SJCRH30 (cell line): ENCODE results near the gene DIRAS2. TPM values are rescaled to one million over a fixed set of nuclear protein-coding genes. Genes with fewer than 3 reads are reported as not detected.
"Not testable (repeated sequence)": the region's sequence is repeated elsewhere in the genome, so short reads cannot be mapped to it uniquely, and the experiment has no call there.

Experiments
- DNase-seq, 2 experiments: peaks; one replicate each; pipeline ENCODE4 v3.0.0-alpha.2; 2015 to 2020
- H3K27ac ChIP-seq: fragments of 250-450 bp; sonication (Bioruptor Pico); 2 replicates; pipeline ENCODE4 v1.5.1; 2020; ENCODE audit warnings: mild to moderate bottlenecking, moderate library complexity
- H3K27me3 ChIP-seq: fragments of 250-450 bp; sonication (Bioruptor Pico); 2 replicates; pipeline ENCODE4 v1.5.1; 2020; ENCODE audit warnings: mild to moderate bottlenecking, moderate library complexity
- H3K36me3 ChIP-seq: fragments of 250-450 bp; sonication (Bioruptor Pico); 2 replicates; pipeline ENCODE4 v1.5.1; 2020; ENCODE audit warnings: mild to moderate bottlenecking, moderate library complexity
- H3K4me1 ChIP-seq: fragments of 250-450 bp; sonication (Bioruptor Pico); 2 replicates; pipeline ENCODE4 v1.5.1; 2020; ENCODE audit warnings: mild to moderate bottlenecking, moderate library complexity
- H3K4me3 ChIP-seq: fragments of 250-450 bp; sonication (Bioruptor Pico); 2 replicates; pipeline ENCODE4 v1.5.1; 2020; ENCODE audit warnings: mild to moderate bottlenecking, moderate library complexity
- H3K9me3 ChIP-seq: fragments of 250-450 bp; sonication (Bioruptor Pico); replicated peaks from 2 replicates; pipeline ENCODE4 v1.5.1; 2020; ENCODE audit warnings: mild to moderate bottlenecking, moderate library complexity
- total RNA-seq: library from RNA; depleted of rRNA; stranded (reverse); fragments of >200 nt; shearing (Covaris generic); gene quantifications from 2 replicates; pipeline ENCODE4 v1.2.3, GENCODE V29; 2014; rRNA removed

Gene DIRAS2
- total RNA-seq, result not detected in 2 replicates

GRCh38 chr9:90642570-90643539, at the start of gene DIRAS2:
Gene DIRAS2, minus strand, starts transcription at chr9:90642824. Its CDS starts 28,997 bp downstream, at chr9:90613827.
- no peak for DNase-seq
- Histone ChIP-seq H3K27ac (no peak within 1 kb of the TSS), H3K4me3 (no peak within 1 kb of the TSS), H3K27me3 (no peaks in the 10 kb centered on the region), H3K4me1 (no peaks in the 10 kb centered on the region), H3K9me3 (no peaks in the 10 kb centered on the region), H3K36me3 (no peaks in the 10 kb centered on the region)

- no peaks in the 10 kb centered on the region for H3K36me3 ChIP-seq
- no peak overlapping the region for H3K27ac ChIP-seq
- no peaks in the 10 kb centered on the region; the same call in 1 of the 2 replicates for H3K27me3 ChIP-seq
- no peak for DNase-seq
- no peak overlapping the region for H3K4me3 ChIP-seq
- no peaks in the 10 kb centered on the region for H3K4me1 ChIP-seq
- no peaks in the 10 kb centered on the region for H3K9me3 ChIP-seq
These were observed 42.1 kb upstream of the DIRAS2 start for GRCh38 chr9:90684736-90685135.

GRCh38 chr9:90684106-90684505, 41.5 kb upstream of the DIRAS2 start:
- H3K9me3 ChIP-seq, result no peaks in the 10 kb centered on the region
- H3K4me3 ChIP-seq, result no peak overlapping the region
- no peaks in the 10 kb centered on the region for H3K4me1 ChIP-seq
- DNase-seq, result no peak
- H3K27me3 ChIP-seq, result no peaks in the 10 kb centered on the region; the same call in 1 of the 2 replicates
- H3K36me3 ChIP-seq, result no peaks in the 10 kb centered on the region
- no peak overlapping the region for H3K27ac ChIP-seq

- DNase-seq, result no peak
- H3K9me3 ChIP-seq, result no peaks in the 10 kb centered on the region
- no peak overlapping the region for H3K27ac ChIP-seq
- no peaks in the 10 kb centered on the region for H3K4me1 ChIP-seq
- no peaks in the 10 kb centered on the region; the same call in 1 of the 2 replicates for H3K27me3 ChIP-seq
- no peak overlapping the region for H3K4me3 ChIP-seq
- no peaks in the 10 kb centered on the region for H3K36me3 ChIP-seq
These were observed 37.9 kb upstream of the DIRAS2 start for GRCh38 chr9:90680534-90680933.

GRCh38 chr9:90665072-90665471, 22.4 kb upstream of the DIRAS2 start:
- no peak for DNase-seq
- Histone ChIP-seq H3K27me3 (no peaks in the 10 kb centered on the region), H3K27ac (no peak overlapping the region), H3K9me3 (no peaks in the 10 kb centered on the region), H3K4me3 (no peak overlapping the region), H3K4me1 (peaks cover 6% of the 10 kb centered on the region), H3K36me3 (no peaks in the 10 kb centered on the region)

GRCh38 chr9:90659650-90660364, 17.2 kb upstream of the DIRAS2 start:
- peak in 1 of 2 experiments; percentile 36 for DNase-seq
- H3K9me3 ChIP-seq, result no peaks in the 10 kb centered on the region
- H3K4me3 ChIP-seq, result no peak overlapping the region
- peak overlapping the region; percentile 9; the same call in 1 of the 2 replicates for H3K27ac ChIP-seq
- peaks cover 17% of the 10 kb centered on the region for H3K4me1 ChIP-seq
- H3K27me3 ChIP-seq, result no peaks in the 10 kb centered on the region
- H3K36me3 ChIP-seq, result no peaks in the 10 kb centered on the region

- Histone ChIP-seq H3K36me3 (no peaks in the 10 kb centered on the region), H3K4me1 (peaks cover 17% of the 10 kb centered on the region), H3K27ac (no peak overlapping the region), H3K4me3 (no peak overlapping the region), H3K27me3 (no peaks in the 10 kb centered on the region), H3K9me3 (no peaks in the 10 kb centered on the region)
- DNase-seq, result no peak
These were observed 16.2 kb upstream of the DIRAS2 start for GRCh38 chr9:90658783-90659182.

- Histone ChIP-seq H3K9me3 (no peaks in the 10 kb centered on the region), H3K4me1 (peaks cover 17% of the 10 kb centered on the region), H3K27ac (no peak overlapping the region), H3K36me3 (no peaks in the 10 kb centered on the region), H3K4me3 (no peak overlapping the region), H3K27me3 (no peaks in the 10 kb centered on the region)
- DNase-seq, result no peak
These were observed 15.6 kb upstream of the DIRAS2 start for GRCh38 chr9:90658181-90658580.

- H3K27me3 ChIP-seq, H3K9me3 ChIP-seq, H3K27ac ChIP-seq, H3K4me3 ChIP-seq, H3K36me3 ChIP-seq: not testable (repeated sequence)
- H3K4me1 ChIP-seq, result peaks cover 17% of the 10 kb centered on the region
- DNase-seq, result peak; percentile 22 to 40
These were observed 14.3 kb upstream of the DIRAS2 start for GRCh38 chr9:90656876-90657275.

GRCh38 chr9:90651246-90651645, 8.6 kb upstream of the DIRAS2 start:
- Histone ChIP-seq H3K27me3 (no peaks in the 10 kb centered on the region), H3K36me3 (no peaks in the 10 kb centered on the region), H3K27ac (no peak overlapping the region), H3K9me3 (peaks cover 3% of the 10 kb centered on the region; the same call in 1 of the 2 replicates), H3K4me1 (peaks cover 3% of the 10 kb centered on the region), H3K4me3 (no peak overlapping the region)
- no peak for DNase-seq

GRCh38 chr9:90647843-90648242, 5.2 kb upstream of the DIRAS2 start:
- H3K27ac ChIP-seq, result no peak overlapping the region
- peaks cover 3% of the 10 kb centered on the region; the same call in 1 of the 2 replicates for H3K9me3 ChIP-seq
- H3K27me3 ChIP-seq, result no peaks in the 10 kb centered on the region
- no peaks in the 10 kb centered on the region for H3K36me3 ChIP-seq
- H3K4me3 ChIP-seq, result no peak overlapping the region
- H3K4me1 ChIP-seq, result no peaks in the 10 kb centered on the region
- DNase-seq, result no peak

- Histone ChIP-seq H3K36me3 (no peaks in the 10 kb centered on the region), H3K4me3 (no peak overlapping the region), H3K27me3 (no peaks in the 10 kb centered on the region), H3K4me1 (no peaks in the 10 kb centered on the region), H3K9me3 (no peaks in the 10 kb centered on the region; the same call in 1 of the 2 replicates), H3K27ac (no peak overlapping the region)
- DNase-seq, result no peak
These were observed 3.1 kb upstream of the DIRAS2 start for GRCh38 chr9:90645721-90646120.

- no peak for DNase-seq
- Histone ChIP-seq H3K27me3 (no peaks in the 10 kb centered on the region), H3K9me3 (no peaks in the 10 kb centered on the region; the same call in 1 of the 2 replicates), H3K27ac (no peak overlapping the region), H3K4me1 (no peaks in the 10 kb centered on the region), H3K4me3 (no peak overlapping the region), H3K36me3 (no peaks in the 10 kb centered on the region)
These were observed 638 bp downstream of the DIRAS2 start for GRCh38 chr9:90641884-90642487.

- Histone ChIP-seq H3K27ac (no peak overlapping the region), H3K27me3 (no peaks in the 10 kb centered on the region), H3K4me1 (no peaks in the 10 kb centered on the region), H3K4me3 (no peak overlapping the region), H3K9me3 (no peaks in the 10 kb centered on the region; the same call in 1 of the 2 replicates), H3K36me3 (no peaks in the 10 kb centered on the region)
- DNase-seq, result no peak
These were observed 1.5 kb downstream of the DIRAS2 start for GRCh38 chr9:90641086-90641485.

- Histone ChIP-seq H3K36me3 (no peaks in the 10 kb centered on the region), H3K27me3 (no peaks in the 10 kb centered on the region), H3K9me3 (no peaks in the 10 kb centered on the region; the same call in 1 of the 2 replicates), H3K27ac (no peak overlapping the region), H3K4me1 (no peaks in the 10 kb centered on the region), H3K4me3 (no peak overlapping the region)
- DNase-seq, result no peak
These were observed 2.3 kb downstream of the DIRAS2 start for GRCh38 chr9:90640361-90640760.
